Cardiac muscle cell (in vitro differentiated cells and primary cell): ENCODE measurements around the gene C6. TPM values are rescaled to one million over a fixed set of nuclear protein-coding genes. Genes with fewer than 3 reads are reported as not detected.
"Not testable (repeated sequence)": the region's sequence is repeated elsewhere in the genome, so short reads cannot be mapped to it uniquely, and the experiment has no call there.

Source experiments
- DNase-seq, 2 donors: peaks; one replicate each; pipeline versions ENCODE4 v3.0.0 to v3.0.0-alpha.2; 2010 to 2017; ENCODE audit warnings: low read depth in 1 of 2, low spot score in 1 of 2
- H3K27ac ChIP-seq: fragments of 200-600 bp; sonication (generic); 2 replicates; pipeline ENCODE4 v1.5.1; 2016
- H3K27me3 ChIP-seq: fragments of 200-600 bp; sonication (generic); 2 replicates; pipeline ENCODE4 v1.6.0; 2016; ENCODE audit warnings: control low read depth
- H3K36me3 ChIP-seq: fragments of 200-600 bp; sonication (generic); 2 replicates; pipeline ENCODE4 v1.5.1; 2016; ENCODE audit warnings: control low read depth
- H3K4me1 ChIP-seq: fragments of 200-600 bp; sonication (generic); 2 replicates; pipeline ENCODE4 v1.8.1; 2017; ENCODE audit warnings: low read depth, mild to moderate bottlenecking, mixed run types
- H3K4me3 ChIP-seq: fragments of 200-600 bp; sonication (generic); 2 replicates; pipeline ENCODE4 v1.5.1; 2016; ENCODE audit warnings: mild to moderate bottlenecking
- H3K9me3 ChIP-seq: fragments of 200-600 bp; sonication (generic); 2 replicates; pipeline ENCODE4 v1.5.1; 2017; ENCODE audit warnings: low read depth, mild to moderate bottlenecking, control low read depth
- polyA plus RNA-seq: library from polyadenylated mRNA; unstranded; fragments of >200 nt; fragmentation: Nextera tagmentation; extraction: Ambion mirVana; gene quantifications from 2 replicates; pipeline ENCODE4 v1.2.1, GENCODE V29; 2016
- total RNA-seq: library from RNA; depleted of rRNA; stranded (reverse); fragments of >200 nt; gene quantifications from 2 replicates; pipeline ENCODE4 v1.2.3, GENCODE V29; 2016
- TF ChIP-seq, protein P1 (sequence below): IDR thresholded peaks from 2 replicates; pipeline ENCODE4 v1.5.1; 2012; ENCODE audit warnings: low read depth, mild to moderate bottlenecking, low read length

C6 gene
- total and polyA plus RNA-seq, 2 experiments from 2014 or later: 0.27 TPM

DNA sequence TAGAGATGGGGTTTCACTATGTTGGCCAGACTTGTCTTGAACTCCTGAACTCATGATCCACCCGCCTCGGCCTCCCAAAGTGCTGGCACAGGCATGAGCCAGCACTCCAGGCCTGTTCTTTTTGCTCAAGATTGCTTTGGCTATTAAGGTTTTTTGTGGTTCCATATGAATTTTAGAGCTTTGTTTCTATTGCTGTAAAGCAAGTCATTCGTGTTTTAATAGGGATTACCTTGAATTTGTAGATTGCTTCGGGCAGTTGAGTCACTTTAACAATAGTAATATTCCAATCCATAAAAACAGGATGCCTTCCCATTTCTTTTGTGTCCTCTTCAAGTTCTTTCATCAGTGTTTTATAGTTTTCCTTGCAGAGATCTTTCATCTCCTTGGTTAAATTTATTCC lies 22.1 kb downstream of the C6 start:
- H3K27me3 ChIP-seq: no peaks in the 10 kb centered on the region
- TF ChIP-seq, protein P1, sequence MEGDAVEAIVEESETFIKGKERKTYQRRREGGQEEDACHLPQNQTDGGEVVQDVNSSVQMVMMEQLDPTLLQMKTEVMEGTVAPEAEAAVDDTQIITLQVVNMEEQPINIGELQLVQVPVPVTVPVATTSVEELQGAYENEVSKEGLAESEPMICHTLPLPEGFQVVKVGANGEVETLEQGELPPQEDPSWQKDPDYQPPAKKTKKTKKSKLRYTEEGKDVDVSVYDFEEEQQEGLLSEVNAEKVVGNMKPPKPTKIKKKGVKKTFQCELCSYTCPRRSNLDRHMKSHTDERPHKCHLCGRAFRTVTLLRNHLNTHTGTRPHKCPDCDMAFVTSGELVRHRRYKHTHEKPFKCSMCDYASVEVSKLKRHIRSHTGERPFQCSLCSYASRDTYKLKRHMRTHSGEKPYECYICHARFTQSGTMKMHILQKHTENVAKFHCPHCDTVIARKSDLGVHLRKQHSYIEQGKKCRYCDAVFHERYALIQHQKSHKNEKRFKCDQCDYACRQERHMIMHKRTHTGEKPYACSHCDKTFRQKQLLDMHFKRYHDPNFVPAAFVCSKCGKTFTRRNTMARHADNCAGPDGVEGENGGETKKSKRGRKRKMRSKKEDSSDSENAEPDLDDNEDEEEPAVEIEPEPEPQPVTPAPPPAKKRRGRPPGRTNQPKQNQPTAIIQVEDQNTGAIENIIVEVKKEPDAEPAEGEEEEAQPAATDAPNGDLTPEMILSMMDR: no peak

DNA sequence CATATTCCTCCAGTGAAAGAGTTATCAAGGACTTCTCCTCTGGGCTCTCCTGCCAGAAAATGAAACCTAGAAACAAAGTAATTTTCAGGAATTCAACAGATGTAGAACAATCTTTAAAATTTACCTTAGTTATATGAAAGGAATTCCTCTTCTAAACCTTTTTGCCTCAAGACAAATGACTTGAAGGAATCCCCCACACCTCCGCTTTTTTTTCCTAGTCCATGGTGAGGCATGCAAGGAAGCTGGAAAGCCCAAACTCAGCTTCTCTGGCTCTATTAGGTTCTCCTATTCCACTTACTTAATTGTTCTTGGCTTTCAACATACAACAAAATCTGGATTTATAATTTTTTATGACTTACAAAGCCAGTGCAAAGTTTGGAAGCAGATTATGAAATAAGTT lies 27.2 kb downstream of the C6 start:
- Histone ChIP-seq H3K36me3 (no peaks in the 10 kb centered on the region), H3K4me1 (peaks cover 22% of the 10 kb centered on the region), H3K27me3 (no peaks in the 10 kb centered on the region), H3K4me3 (no peak overlapping the region), H3K27ac (no peak overlapping the region), H3K9me3 (no peaks in the 10 kb centered on the region)
- TF ChIP-seq, protein P1: no peak
- no peak for DNase-seq

More for the DNA sequence above, 22.1 kb downstream of the C6 start:
- H3K27ac ChIP-seq: no peak overlapping the region
- H3K36me3 ChIP-seq: no peaks in the 10 kb centered on the region
- H3K4me3 ChIP-seq: no peak overlapping the region
- no peak for DNase-seq
- H3K4me1 ChIP-seq: no peaks in the 10 kb centered on the region
- no peaks in the 10 kb centered on the region for H3K9me3 ChIP-seq

DNA sequence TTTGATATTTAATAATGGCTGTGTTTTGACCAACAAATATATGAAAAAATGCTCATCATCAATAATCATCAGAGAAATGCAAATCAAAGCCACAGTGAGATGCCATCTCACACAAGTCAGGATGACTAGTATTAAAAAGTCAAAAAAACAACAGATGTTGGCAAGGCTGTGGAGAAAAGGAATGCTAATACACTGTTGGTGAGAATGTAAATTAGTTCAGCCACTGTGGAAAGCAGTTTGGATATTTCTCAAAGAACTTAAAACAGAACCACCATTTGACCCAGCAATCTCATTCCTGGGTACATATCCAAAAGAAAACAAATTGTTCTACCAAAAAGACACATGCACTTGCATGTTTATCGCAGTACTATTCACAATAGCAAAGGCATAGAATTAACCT lies 30.0 kb downstream of the C6 start:
- DNase-seq: peak in 1 of 2 donors; percentile 21
- H3K4me1 ChIP-seq: peaks cover 24% of the 10 kb centered on the region
- not testable (repeated sequence) for H3K36me3 ChIP-seq, H3K9me3 ChIP-seq, H3K4me3 ChIP-seq, H3K27ac ChIP-seq, H3K27me3 ChIP-seq

DNA sequence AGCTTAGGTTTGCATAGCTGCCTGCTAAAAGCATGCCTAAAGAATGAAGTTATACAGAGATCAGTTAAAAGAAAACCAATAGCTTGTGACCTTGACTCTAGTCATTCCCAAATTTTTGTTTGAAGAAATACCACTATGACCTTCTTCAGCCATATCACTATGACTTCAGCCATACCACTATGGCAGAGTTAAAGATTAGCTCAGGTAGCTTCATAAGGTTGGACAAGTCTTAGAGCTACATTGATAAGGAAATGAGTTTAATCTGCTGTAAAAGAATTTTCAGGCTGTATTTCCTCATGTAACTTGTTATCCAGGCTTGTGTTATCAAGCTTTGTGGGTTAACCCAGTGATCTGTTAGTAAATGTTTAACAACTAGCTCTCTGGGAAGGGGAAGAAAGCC lies 30.7 kb downstream of the C6 start:
- peak overlapping the region; percentile 49 for H3K27ac ChIP-seq
- no peaks in the 10 kb centered on the region for H3K27me3 ChIP-seq
- no peak for DNase-seq
- peaks cover 24% of the 10 kb centered on the region for H3K4me1 ChIP-seq
- H3K9me3 ChIP-seq: no peaks in the 10 kb centered on the region
- TF ChIP-seq, protein P1: no peak
- H3K4me3 ChIP-seq: no peak overlapping the region
- H3K36me3 ChIP-seq: no peaks in the 10 kb centered on the region

DNA sequence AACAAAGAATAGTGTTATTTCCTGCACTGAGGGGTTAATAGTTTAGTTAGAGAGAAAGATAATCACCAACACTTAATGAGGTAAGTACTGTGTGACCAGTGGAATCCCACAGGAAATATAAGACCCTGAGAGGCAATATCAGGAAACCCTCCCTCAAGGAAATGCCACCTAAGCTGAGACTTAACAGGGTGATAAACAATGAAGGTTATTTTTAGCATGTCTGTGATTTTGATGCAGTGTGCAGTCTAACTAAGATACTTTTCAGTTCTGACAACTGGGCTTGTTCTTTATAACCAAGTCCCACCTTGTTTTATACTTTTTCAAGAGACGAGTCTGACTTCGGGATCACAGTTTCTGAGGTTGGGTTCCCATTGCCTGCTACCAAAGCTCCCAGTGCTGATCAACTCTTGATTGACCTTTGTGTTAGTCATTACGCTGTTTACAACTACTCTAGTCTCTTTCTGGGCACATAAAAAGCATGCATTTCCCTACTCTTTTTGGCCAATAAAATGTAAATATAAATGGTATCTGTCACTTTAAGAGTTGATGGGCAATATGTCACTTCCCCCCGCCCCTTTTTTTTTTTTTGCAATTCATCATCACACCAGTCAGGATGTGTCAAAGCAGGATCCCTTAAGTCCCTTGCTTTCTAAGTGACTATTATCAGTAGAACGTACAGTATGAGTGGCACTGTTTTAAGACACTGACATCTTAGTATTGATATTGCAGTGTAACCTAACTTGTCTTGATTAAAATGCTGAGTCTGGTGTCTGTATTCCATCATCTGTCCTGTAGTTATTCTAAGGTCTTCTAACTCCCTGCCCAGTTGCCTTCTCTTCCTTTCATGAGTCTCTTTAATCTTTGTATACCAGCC lies 31.4 kb downstream of the C6 start:
- no peaks in the 10 kb centered on the region for H3K36me3 ChIP-seq
- peak in 1 of 2 donors; percentile 42 for DNase-seq
- no peak overlapping the region for H3K4me3 ChIP-seq
- TF ChIP-seq, protein P1: no peak
- H3K4me1 ChIP-seq: peaks cover 27% of the 10 kb centered on the region
- peak overlapping the region; percentile 49 for H3K27ac ChIP-seq
- no peaks in the 10 kb centered on the region for H3K27me3 ChIP-seq
- no peaks in the 10 kb centered on the region for H3K9me3 ChIP-seq

DNA sequence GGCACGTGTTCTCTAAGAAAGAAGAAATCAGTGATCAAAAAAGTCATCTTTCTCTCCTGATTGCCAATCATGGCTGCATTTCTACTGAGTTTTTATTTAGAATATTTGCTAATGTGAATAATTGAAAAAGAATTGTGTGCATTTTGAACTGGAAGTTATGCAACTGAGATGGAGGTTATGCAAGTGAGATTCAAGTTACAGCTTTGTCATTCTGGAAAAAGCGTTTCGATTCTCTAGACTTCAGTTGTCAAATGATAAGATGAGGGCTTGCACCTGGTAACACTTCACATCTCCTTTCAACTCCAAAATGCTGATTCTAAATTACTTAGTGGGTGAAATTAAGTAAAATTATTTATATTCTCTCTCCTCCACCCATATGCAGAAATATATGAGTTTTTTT lies 36.4 kb downstream of the C6 start:
- DNase-seq: peak; percentile 30 to 85
- Histone ChIP-seq H3K4me3 (no peak overlapping the region), H3K9me3 (no peaks in the 10 kb centered on the region), H3K27me3 (no peaks in the 10 kb centered on the region), H3K27ac (no peak overlapping the region), H3K4me1 (peaks cover 13% of the 10 kb centered on the region), H3K36me3 (no peaks in the 10 kb centered on the region)
- TF ChIP-seq, protein P1: no peak
